NCI-H1105 treated with DMSO at 0.1 percent for 48 hours (cell line): ENCODE data around the gene HPSE.
A peak's percentile ranks its signal among the peaks of the same experiment; 100 is the strongest.

Experiments
- DNase-seq: peaks from one replicate; lab custom pipeline; 2025; lab: John Stamatoyannopoulos, UW

Gene HPSE

GRCh38 chr4:83334425-83335241, at the start of gene HPSE:
Gene HPSE (minus strand): TSS chr4:83334848. CDS start chr4:83334782, 66 bp downstream.
- peak; percentile 80 for DNase-seq

GRCh38 chr4:83382850-83383249, 48.2 kb upstream of the HPSE start:
- DNase-seq: no peak

GRCh38 chr4:83381173-83381572, 46.5 kb upstream of the HPSE start:
- no peak for DNase-seq

- DNase-seq: no peak
Measured at GRCh38 chr4:83378419-83378818, 43.8 kb upstream of the HPSE start.

- no peak for DNase-seq
Measured at GRCh38 chr4:83372931-83373330, 38.3 kb upstream of the HPSE start.

- DNase-seq: no peak
Measured at GRCh38 chr4:83371936-83372335, 37.3 kb upstream of the HPSE start.

- DNase-seq: no peak
Measured at GRCh38 chr4:83371235-83371634, 36.6 kb upstream of the HPSE start.

- DNase-seq: no peak
Measured at GRCh38 chr4:83370640-83370906, 35.9 kb upstream of the HPSE start.

- DNase-seq: no peak
Measured at GRCh38 chr4:83369831-83370639, 35.4 kb upstream of the HPSE start.

GRCh38 chr4:83364312-83364711, 29.7 kb upstream of the HPSE start:
- no peak for DNase-seq

GRCh38 chr4:83362492-83363329, 28.1 kb upstream of the HPSE start:
- no peak for DNase-seq

- DNase-seq: no peak
Measured at GRCh38 chr4:83361416-83362103, 26.9 kb upstream of the HPSE start.

- DNase-seq: no peak
Measured at GRCh38 chr4:83360018-83360417, 25.4 kb upstream of the HPSE start.

- DNase-seq: no peak
Measured at GRCh38 chr4:83358410-83358809, 23.8 kb upstream of the HPSE start.

- DNase-seq: no peak
Measured at GRCh38 chr4:83356899-83357661, 22.4 kb upstream of the HPSE start.

GRCh38 chr4:83353516-83353915, 18.9 kb upstream of the HPSE start:
- no peak for DNase-seq

GRCh38 chr4:83348074-83348473, 13.4 kb upstream of the HPSE start:
- DNase-seq: no peak

GRCh38 chr4:83342476-83342875, 7.8 kb upstream of the HPSE start:
- DNase-seq: no peak

GRCh38 chr4:83340692-83341343, 6.2 kb upstream of the HPSE start:
- no peak for DNase-seq

GRCh38 chr4:83339573-83339972, 4.9 kb upstream of the HPSE start:
- no peak for DNase-seq

- no peak for DNase-seq
Measured at GRCh38 chr4:83335701-83336100, 1.1 kb upstream of the HPSE start.
